K562 (cell line): ENCODE results near the gene CAPZA1. TPM values are rescaled to one million over a fixed set of nuclear protein-coding genes. Genes with fewer than 3 reads are reported as not detected.

Experiments
- ATAC-seq: fragments of 200-7000 bp; cut with Tn5 transposase; 3 replicates; pipeline ENCODE4 v1.9.1; 2020; ENCODE audit warnings: moderate library complexity
- BruUV-seq: library from RNA; stranded (reverse); fragments of 400-500 nt; replicated peaks from 2 replicates; lab custom pipeline; 2021; lab: Mats Ljungman, UMichigan
- CTCF ChIA-PET: fragments of 300-600 bp; formaldehyde crosslinking; extraction: SDS; loops from one replicate; lab custom pipeline; 2021; ENCODE audit warnings: low intra/inter-chr PET ratio; lab: Yijun Ruan, JAX
- POLR2A ChIA-PET: fragments of 300-600, 350-650 bp; sonication (Branson Sonifier 250); formaldehyde crosslinking; extraction: SDS; loops from one replicate; lab custom pipeline; 2021; ENCODE audit warnings: antibody characterized with exemption, inconsistent platforms; lab: Yijun Ruan, JAX
- DNase-seq, 4 experiments: peaks; one replicate each; pipeline versions ENCODE4 v3.0.0 to v3.0.0-alpha.2; 2011 to 2018; ENCODE audit warnings: low spot score in 3 of 4, mixed read lengths in 3 of 4; ENCODE audit errors: extremely low read depth in 1 of 4
- FAIRE-seq: peaks from 2 replicates; lab custom pipeline; 2011; peaks lifted over from hg19 to GRCh38; lab: Jason Lieb, UNC
- H2AFZ ChIP-seq: 2 replicates; pipeline ENCODE4 v1.6.0; 2011; ENCODE audit warnings: low read depth, low read length, control low read depth, inconsistent platforms
- H3K27ac ChIP-seq: fragments of 200-600 bp; 3 replicates; pipeline ENCODE4 v1.8.0; 2011; ENCODE audit warnings: low read depth, mild to moderate bottlenecking, control low read depth, inconsistent platforms, low read length, moderate library complexity, mixed read lengths; ENCODE audit errors: extremely low read depth
- H3K27me3 ChIP-seq, 2 experiments: fragments of 300-600 bp in 1 of 2; 2 replicates in 1 of 2; 3 replicates in 1 of 2; pipeline versions ENCODE4 v1.6.0 to v1.8.0; 2011; ENCODE audit warnings: inconsistent platforms in 2 of 2, low read length in 2 of 2, mild to moderate bottlenecking in 1 of 2, mixed read lengths in 1 of 2, moderate library complexity in 1 of 2; ENCODE audit not compliant: control insufficient read depth in 2 of 2, insufficient read depth in 2 of 2
- H3K36me3 ChIP-seq: fragments of 300-600 bp; 3 replicates; pipeline ENCODE4 v1.8.0; 2011; ENCODE audit warnings: mild to moderate bottlenecking, low read length, inconsistent platforms; ENCODE audit not compliant: control insufficient read depth, insufficient read depth
- H3K4me1 ChIP-seq, 2 experiments: fragments of 200-600 bp in 1 of 2; replicated peaks in 1 of 2; 2 replicates in 1 of 2; 3 replicates in 1 of 2; pipeline versions ENCODE4 v1.5.1 to v1.8.0; 2011; ENCODE audit warnings: inconsistent platforms in 2 of 2, low read length in 2 of 2, mild to moderate bottlenecking in 1 of 2, mixed read lengths in 1 of 2, moderate library complexity in 1 of 2; ENCODE audit not compliant: control insufficient read depth in 2 of 2, insufficient read depth in 2 of 2
- H3K4me2 ChIP-seq: 2 replicates; pipeline ENCODE4 v1.6.1; 2011; ENCODE audit warnings: low read length, control low read depth, inconsistent platforms, mixed read lengths; ENCODE audit not compliant: insufficient read depth
- H3K4me3 ChIP-seq: fragments of 200-600 bp; sonication (generic), shearing (Covaris generic); 2 replicates; pipeline ENCODE4 v1.5.1; 2016; ENCODE audit warnings: control low read depth, inconsistent platforms
- H3K79me2 ChIP-seq: fragments of 200-600 bp; 3 replicates; pipeline ENCODE4 v1.8.0; 2011; ENCODE audit warnings: low read length, inconsistent platforms; ENCODE audit not compliant: control insufficient read depth, insufficient read depth
- H3K9ac ChIP-seq, 2 experiments: 2 replicates each; pipeline versions ENCODE4 v1.6.0 to v1.6.1; 2011; ENCODE audit warnings: low read depth in 2 of 2, low read length in 2 of 2, control low read depth in 1 of 2, inconsistent platforms in 1 of 2, mild to moderate bottlenecking in 1 of 2, mixed read lengths in 1 of 2; ENCODE audit not compliant: insufficient read depth in 1 of 2
- H3K9me1 ChIP-seq: one replicate; pipeline ENCODE4 v1.6.0; 2011; ENCODE audit warnings: inconsistent platforms, mild to moderate bottlenecking, low read length, moderate library complexity; ENCODE audit not compliant: control insufficient read depth, insufficient read depth
- H3K9me3 ChIP-seq: replicated peaks from 2 replicates; pipeline ENCODE4 v1.5.1; 2011; ENCODE audit warnings: low read depth, low read length, inconsistent platforms; ENCODE audit not compliant: control insufficient read depth, insufficient read depth
- H4K20me1 ChIP-seq: replicated peaks from 2 replicates; pipeline ENCODE4 v1.6.1; 2011; ENCODE audit warnings: low read length, inconsistent platforms, mixed read lengths; ENCODE audit not compliant: control insufficient read depth, insufficient read depth
- LEF1 ChIP-seq: fragments of 450-650 bp; IDR thresholded peaks from 2 replicates; pipeline ENCODE4 v1.6.1; 2016; ENCODE audit warnings: mild to moderate bottlenecking
- TOE1 ChIP-seq, 2 experiments: fragments of 450-650 bp in 1 of 2; sonication (generic) in 1 of 2; formaldehyde crosslinking in 1 of 2; IDR thresholded peaks; 2 replicates each; pipeline versions ENCODE4 v1.7.1 to v1.8.0; 2016 to 2022; ENCODE audit warnings: borderline replicate concordance in 2 of 2, mild to moderate bottlenecking in 2 of 2, antibody characterized with exemption in 1 of 2, inconsistent platforms in 1 of 2, low read depth in 1 of 2, missing genetic modification reagents in 1 of 2, moderate library complexity in 1 of 2
- WGBS: fragments of 100-300 bp; shearing (Covaris generic); methylation state at CpG from one replicate; pipeline ENCODE4 v1.1.6; 2016; ENCODE audit warnings: low coverage, mixed read lengths; ENCODE audit not compliant: insufficient coverage; ENCODE audit errors: missing lambda C conversion rate; 5-methylcytosine and 5-hydroxymethylcytosine counted together
- in situ Hi-C: fragments of 300-500 bp; cut with MboI; formaldehyde crosslinking; loops from 4 replicates; pipeline ENCODE4 v1.15.0; 2018; ENCODE audit warnings: inconsistent platforms, mixed read lengths
- intact Hi-C: fragments of 100-400 bp; cut with micrococcal nuclease; formaldehyde crosslinking; loops from 2 replicates; pipeline ENCODE4 v1.14.2; 2022
- polyA plus RNA-seq, 8 experiments: library from polyadenylated mRNA; depleted of rRNA in 4 of 8; stranded (reverse) in 5 of 8; unstranded in 3 of 8; fragments of >200 nt; fragmentation: Nextera tagmentation in 2 of 8; fragmentation: Illumina TruSeq in 1 of 8; extraction: Ambion mirVana in 2 of 8; extraction: Trizol in 1 of 8; gene quantifications; 2 replicates each; pipeline versions ENCODE4 v1.2.1 to v1.2.3, GENCODE V29; 2011 to 2014; ENCODE audit warnings: inconsistent platforms in 1 of 8, missing spikeins in 1 of 8
- total RNA-seq, 7 experiments: library from RNA; depleted of rRNA in 6 of 7; stranded (reverse); fragments of >200 nt in 6 of 7; fragmentation: Illumina TruSeq in 2 of 7; extraction: Trizol in 2 of 7; gene quantifications; 2 replicates each; pipeline versions ENCODE4 v1.2.1 to v1.2.3, GENCODE V29; 2011 to 2021; ENCODE audit warnings: low replicate concordance in 1 of 7
- TF ChIP-seq, protein P1 (sequence below), 2 experiments: fragments of 450-650 bp; IDR thresholded peaks; 2 replicates each; pipeline ENCODE4 v1.6.1; 2016
- TF ChIP-seq, protein P2 (sequence below), 2 experiments: fragments of 450-650 bp in 1 of 2; sonication (generic) in 1 of 2; formaldehyde crosslinking in 1 of 2; IDR thresholded peaks; 2 replicates each; pipeline versions ENCODE4 v1.7.1 to v1.9.0; 2016 to 2022; ENCODE audit warnings: inconsistent platforms in 1 of 2, mild to moderate bottlenecking in 1 of 2, missing genetic modification reagents in 1 of 2

CAPZA1 gene
- total and polyA plus RNA-seq, 9 of the 15 experiments (the other 6 are each of a cell fraction or from before 2014, with no cell fraction given) = 237 to 1,020 (median 306) TPM

DNA sequence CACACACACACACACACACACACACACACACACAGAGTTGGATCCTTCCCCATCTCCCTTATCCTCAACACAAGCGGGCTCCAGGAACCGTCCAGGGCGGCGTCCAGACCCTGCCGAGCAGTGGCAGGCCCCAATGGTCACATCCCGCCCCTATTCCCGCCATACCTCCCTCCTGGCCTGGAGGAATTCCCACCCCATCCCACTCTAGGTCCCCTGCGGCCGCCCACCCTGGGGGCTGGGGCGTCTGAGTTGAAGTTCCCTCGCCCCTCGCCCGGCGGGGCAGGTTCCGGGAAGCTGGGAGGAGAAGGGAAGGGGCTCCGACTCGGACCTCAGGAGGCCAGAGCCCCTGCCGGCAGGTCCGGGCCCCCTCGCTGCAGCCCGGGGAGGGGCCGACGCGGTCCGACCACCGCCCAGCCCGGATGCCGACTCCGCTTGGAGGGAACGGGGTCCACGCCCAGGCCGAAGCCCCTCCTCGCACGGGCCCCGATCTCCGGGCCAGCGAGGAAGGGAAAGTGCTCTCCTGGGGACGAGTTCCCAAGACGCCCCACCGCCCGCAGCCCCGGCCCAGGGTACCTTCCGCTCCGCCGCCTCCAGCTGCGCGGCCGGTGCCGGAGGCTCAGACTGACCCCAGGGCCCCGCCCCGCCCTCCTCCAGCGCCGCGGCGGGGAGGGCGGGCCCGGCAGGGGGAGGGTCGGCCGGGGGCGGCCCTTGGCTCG is 87.0 kb downstream of the CAPZA1 start, which contains the start of gene RHOC:
Gene RHOC (minus strand): TSS at position 623 of the 716 bp plus-strand sequence. CDS start 3,328 bp downstream, outside the sequence.
- Histone ChIP-seq H2AFZ (peak within 1 kb of the TSS; percentile 91), H3K27ac (peak within 1 kb of the TSS; percentile 97), H3K4me1 (peaks cover 47 to 51% of the 10 kb centered on the region in 2 experiments), H3K9ac (peak within 1 kb of the TSS; percentile 83 to 93), H3K4me2 (peak within 1 kb of the TSS; percentile 98), H3K9me3 (no peaks in the 10 kb centered on the region), H3K9me1 (no peaks in the 10 kb centered on the region), H3K27me3 (no peaks in the 10 kb centered on the region), H3K36me3 (peaks cover 31% of the 10 kb centered on the region), H4K20me1 (no peaks in the 10 kb centered on the region), H3K79me2 (peaks cover 53% of the 10 kb centered on the region), H3K4me3 (peak within 1 kb of the TSS; percentile 94)
- intact Hi-C loops (loop anchor here (1.0 to 10.0 kb wide), 4 partner anchors 33 to 315 kb away; no protein-coding TSS in a partner anchor), in situ Hi-C loops (loop anchor here (5.0 kb wide), 3 partner anchors 89 to 314 kb away; partner anchors contain the start of genes CAPZA1 and ST7L)
- ATAC-seq (peak; percentile 83), DNase-seq (peak; percentile 87 to 96 (median 92)), FAIRE-seq (no peak)
- POLR2A ChIA-PET = interaction anchor here (0.6 to 1.5 kb wide), 2 partner anchors 8 to 45 kb away, joined by 3 read pairs; no protein-coding TSS in a partner anchor
- BruUV-seq = no TSS peak
- 0% methylated on average over 34 of the region's 61 CpGs for WGBS
- CTCF ChIA-PET = interaction anchor here (0.7 to 3.2 kb wide), 5 partner anchors 34 to 316 kb away, joined by 3 to 21 read pairs (median 8); no protein-coding TSS in a partner anchor
- TF ChIP-seq TOE1 (IDR thresholded peaks at IDR 0.05; ENCODE audit: borderline replicate concordance) = peak; percentile 64; the same call in 1 of the 2 replicates
- TF ChIP-seq TOE1 (CRISPR knock-in tag; IDR thresholded peaks at IDR 0.05; ENCODE audit: borderline replicate concordance, low read depth) = no peak
- TF ChIP-seq, protein P1, sequence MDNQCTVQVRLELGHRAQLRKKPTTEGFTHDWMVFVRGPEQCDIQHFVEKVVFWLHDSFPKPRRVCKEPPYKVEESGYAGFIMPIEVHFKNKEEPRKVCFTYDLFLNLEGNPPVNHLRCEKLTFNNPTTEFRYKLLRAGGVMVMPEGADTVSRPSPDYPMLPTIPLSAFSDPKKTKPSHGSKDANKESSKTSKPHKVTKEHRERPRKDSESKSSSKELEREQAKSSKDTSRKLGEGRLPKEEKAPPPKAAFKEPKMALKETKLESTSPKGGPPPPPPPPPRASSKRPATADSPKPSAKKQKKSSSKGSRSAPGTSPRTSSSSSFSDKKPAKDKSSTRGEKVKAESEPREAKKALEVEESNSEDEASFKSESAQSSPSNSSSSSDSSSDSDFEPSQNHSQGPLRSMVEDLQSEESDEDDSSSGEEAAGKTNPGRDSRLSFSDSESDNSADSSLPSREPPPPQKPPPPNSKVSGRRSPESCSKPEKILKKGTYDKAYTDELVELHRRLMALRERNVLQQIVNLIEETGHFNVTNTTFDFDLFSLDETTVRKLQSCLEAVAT (IDR thresholded peaks at IDR 0.05) = peak in 1 of 2 experiments; percentile 62; a peak in 3 of 4 replicates
- TF ChIP-seq, protein P2, sequence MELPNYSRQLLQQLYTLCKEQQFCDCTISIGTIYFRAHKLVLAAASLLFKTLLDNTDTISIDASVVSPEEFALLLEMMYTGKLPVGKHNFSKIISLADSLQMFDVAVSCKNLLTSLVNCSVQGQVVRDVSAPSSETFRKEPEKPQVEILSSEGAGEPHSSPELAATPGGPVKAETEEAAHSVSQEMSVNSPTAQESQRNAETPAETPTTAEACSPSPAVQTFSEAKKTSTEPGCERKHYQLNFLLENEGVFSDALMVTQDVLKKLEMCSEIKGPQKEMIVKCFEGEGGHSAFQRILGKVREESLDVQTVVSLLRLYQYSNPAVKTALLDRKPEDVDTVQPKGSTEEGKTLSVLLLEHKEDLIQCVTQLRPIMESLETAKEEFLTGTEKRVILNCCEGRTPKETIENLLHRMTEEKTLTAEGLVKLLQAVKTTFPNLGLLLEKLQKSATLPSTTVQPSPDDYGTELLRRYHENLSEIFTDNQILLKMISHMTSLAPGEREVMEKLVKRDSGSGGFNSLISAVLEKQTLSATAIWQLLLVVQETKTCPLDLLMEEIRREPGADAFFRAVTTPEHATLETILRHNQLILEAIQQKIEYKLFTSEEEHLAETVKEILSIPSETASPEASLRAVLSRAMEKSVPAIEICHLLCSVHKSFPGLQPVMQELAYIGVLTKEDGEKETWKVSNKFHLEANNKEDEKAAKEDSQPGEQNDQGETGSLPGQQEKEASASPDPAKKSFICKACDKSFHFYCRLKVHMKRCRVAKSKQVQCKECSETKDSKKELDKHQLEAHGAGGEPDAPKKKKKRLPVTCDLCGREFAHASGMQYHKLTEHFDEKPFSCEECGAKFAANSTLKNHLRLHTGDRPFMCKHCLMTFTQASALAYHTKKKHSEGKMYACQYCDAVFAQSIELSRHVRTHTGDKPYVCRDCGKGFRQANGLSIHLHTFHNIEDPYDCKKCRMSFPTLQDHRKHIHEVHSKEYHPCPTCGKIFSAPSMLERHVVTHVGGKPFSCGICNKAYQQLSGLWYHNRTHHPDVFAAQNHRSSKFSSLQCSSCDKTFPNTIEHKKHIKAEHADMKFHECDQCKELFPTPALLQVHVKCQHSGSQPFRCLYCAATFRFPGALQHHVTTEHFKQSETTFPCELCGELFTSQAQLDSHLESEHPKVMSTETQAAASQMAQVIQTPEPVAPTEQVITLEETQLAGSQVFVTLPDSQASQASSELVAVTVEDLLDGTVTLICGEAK (IDR thresholded peaks at IDR 0.05) = peak; percentile 33; the same call in 1 of the 2 replicates
- TF ChIP-seq, protein P2 (CRISPR knock-in tag; IDR thresholded peaks at IDR 0.05) = no peak
- no peak for TF ChIP-seq LEF1
